GM12873 (cell line): ENCODE data around the gene FARS2.

Experiments used
- CTCF ChIP-seq: IDR thresholded peaks from 2 replicates; pipeline ENCODE4 v1.5.1; 2012; ENCODE audit warnings: low read depth, mild to moderate bottlenecking, moderate library complexity, low read length, control low read depth; ENCODE audit not compliant: insufficient read depth; ENCODE audit errors: missing control alignments

FARS2 gene

GRCh38 chr6:5619249-5619648, 357.9 kb downstream of the FARS2 start:
- no peak for TF ChIP-seq CTCF

GRCh38 chr6:5622276-5623005, 361.1 kb downstream of the FARS2 start:
- no peak for TF ChIP-seq CTCF

GRCh38 chr6:5623769-5624168, 362.5 kb downstream of the FARS2 start:
- no peak for TF ChIP-seq CTCF

- no peak for TF ChIP-seq CTCF
Observed at GRCh38 chr6:5624256-5624655, 362.9 kb downstream of the FARS2 start.

- no peak for TF ChIP-seq CTCF
Observed at GRCh38 chr6:5626727-5627426, 365.6 kb downstream of the FARS2 start.

GRCh38 chr6:5630636-5631035, 369.3 kb downstream of the FARS2 start:
- no peak for TF ChIP-seq CTCF

GRCh38 chr6:5632348-5632935, 371.1 kb downstream of the FARS2 start:
- TF ChIP-seq CTCF, result no peak
